ENCODE data around the gene NBR1. TPM values are rescaled to one million over a fixed set of nuclear protein-coding genes. Genes with fewer than 3 reads are reported as not detected.
"Not testable (repeated sequence)": the region's sequence is repeated elsewhere in the genome, so short reads cannot be mapped to it uniquely, and the experiment has no call there.

Gene NBR1
- total RNA-seq, 4 donors from 2014 or later, result 117 to 166 (median 134) TPM

DNA sequence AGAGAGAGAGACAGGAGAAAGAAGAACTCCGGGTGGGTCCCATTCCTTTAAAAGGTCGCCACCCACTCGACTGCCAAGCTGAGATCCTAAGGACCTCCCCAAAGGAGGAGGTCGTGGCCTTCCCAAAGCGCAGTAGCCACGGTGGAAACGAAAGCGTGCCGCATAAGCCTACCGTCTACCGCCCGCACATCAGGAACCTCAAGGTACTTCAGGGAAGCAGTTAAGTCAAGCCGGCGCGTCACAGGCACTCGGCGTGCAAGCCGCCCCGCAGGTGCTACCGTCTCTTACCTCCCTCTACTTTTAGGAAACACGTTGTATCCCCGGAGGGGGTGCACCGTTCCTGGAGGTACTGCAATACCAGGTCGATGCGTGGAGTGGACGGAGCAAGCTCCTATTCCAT lies 68.6 kb downstream of the NBR1 start:
- no CpG with 5 or more reads among the region's 26 CpGs for WGBS, 2 donors
- H3K4me1 ChIP-seq; H3K27me3 ChIP-seq; H3K36me3 ChIP-seq; H3K4me3 ChIP-seq (replicated peaks in 1 of 3); DNase-seq; H3K9me3 ChIP-seq; intact Hi-C loops (cut with DNase I); H3K27ac ChIP-seq: not testable (repeated sequence)

DNA sequence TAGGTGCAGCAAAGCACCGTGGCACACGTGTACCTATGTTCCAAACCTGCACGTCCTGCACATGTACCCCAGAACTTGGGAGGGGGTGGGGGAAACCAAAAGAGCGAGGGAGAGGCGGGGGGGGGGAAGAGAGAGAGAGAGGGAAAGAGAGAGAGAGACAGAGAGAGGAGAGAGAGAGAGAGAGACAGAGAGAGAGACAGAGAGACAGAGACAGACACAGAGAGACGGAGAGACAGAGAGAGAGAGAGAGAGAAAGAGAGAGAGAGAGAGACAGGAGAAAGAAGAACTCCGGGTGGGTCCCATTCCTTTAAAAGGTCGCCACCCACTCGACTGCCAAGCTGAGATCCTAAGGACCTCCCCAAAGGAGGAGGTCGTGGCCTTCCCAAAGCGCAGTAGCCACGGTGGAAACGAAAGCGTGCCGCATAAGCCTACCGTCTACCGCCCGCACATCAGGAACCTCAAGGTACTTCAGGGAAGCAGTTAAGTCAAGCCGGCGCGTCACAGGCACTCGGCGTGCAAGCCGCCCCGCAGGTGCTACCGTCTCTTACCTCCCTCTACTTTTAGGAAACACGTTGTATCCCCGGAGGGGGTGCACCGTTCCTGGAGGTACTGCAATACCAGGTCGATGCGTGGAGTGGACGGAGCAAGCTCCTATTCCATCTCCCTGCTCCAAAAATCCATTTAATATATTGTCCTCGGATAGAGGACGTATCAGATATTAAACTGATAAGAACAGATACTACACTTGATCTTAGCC lies 69.8 kb downstream of the NBR1 start:
- H3K9me3 ChIP-seq; H3K36me3 ChIP-seq; DNase-seq; H3K4me1 ChIP-seq; H3K27ac ChIP-seq; H3K4me3 ChIP-seq (replicated peaks in 1 of 3); H3K27me3 ChIP-seq; intact Hi-C loops (cut with DNase I): not testable (repeated sequence)
- WGBS, 2 donors, result no CpG with 5 or more reads among the region's 34 CpGs

DNA sequence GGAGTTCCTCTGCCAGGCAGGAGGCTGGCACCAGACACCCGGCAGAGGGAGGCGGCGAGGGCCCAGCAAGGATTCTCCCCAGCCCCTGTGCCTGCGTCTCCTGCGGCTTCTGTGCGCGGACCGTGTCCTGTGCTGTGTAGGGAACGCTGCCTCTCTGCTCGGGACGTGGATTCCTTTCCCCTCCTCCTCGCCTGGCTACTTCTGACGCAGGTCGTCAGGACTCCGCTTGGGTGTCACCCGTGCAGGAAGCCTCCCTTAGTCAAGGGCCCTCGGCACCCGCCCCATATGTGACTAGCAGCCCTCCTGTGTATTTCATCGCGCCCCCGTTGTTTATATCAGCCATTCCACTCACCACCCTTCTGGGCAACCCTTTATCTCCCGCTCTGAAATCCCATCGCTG lies 75.4 kb downstream of the NBR1 start:
- H3K36me3 ChIP-seq; H3K4me3 ChIP-seq (replicated peaks in 1 of 3); H3K4me1 ChIP-seq; H3K9me3 ChIP-seq; H3K27me3 ChIP-seq; DNase-seq; intact Hi-C loops (cut with DNase I): not testable (repeated sequence)
- peak overlapping the region in 1 of 3 donors; percentile 45 for H3K27ac ChIP-seq
- 13 to 20% methylated on average over 18 of the region's 23 CpGs for WGBS, 2 donors

Small RNAs within 50 kb of the gene (small RNA-seq; reads per million reads assigned to genes)
- not detected for gene AC060780.2
- not detected for gene AC060780.3
- not detected for gene AC135721.1
- gene RF00004, result not detected
- gene RNU2-1, result not detected

Other genes starting within 250 kb of the NBR1 start
- 10 to 100 TPM; 25.6 to 37.9 (median 32.5) TPM for gene AARSD1, start 206.8 kb upstream of the NBR1 start, total RNA-seq
- under 1 TPM in 3 of 4 donors, not detected in 1; 0.11 to 0.75 (median 0.54) TPM for gene PTGES3L, start 191.1 kb upstream of the NBR1 start, total RNA-seq
- gene RUNDC1, start 190.6 kb upstream of the NBR1 start, total RNA-seq, result 10 to 100 TPM; 25.8 to 31.9 (median 28.4) TPM
- gene RPL27, start 172.8 kb upstream of the NBR1 start, total RNA-seq, result 1,000 to 10,000 TPM in 2 of 4 donors, 100 to 1,000 TPM in 2; 425 to 1,406 (median 814) TPM
- 10 to 100 TPM; 23.9 to 43.9 (median 35.8) TPM for gene IFI35, start 164.4 kb upstream of the NBR1 start, total RNA-seq
- 100 to 1,000 TPM; 118 to 153 (median 131) TPM for gene VAT1, start 148.8 kb upstream of the NBR1 start, total RNA-seq
- 10 to 100 TPM in 2 of 4 donors, 1 to 10 TPM in 2; 5.2 to 14.8 (median 10.3) TPM for gene RND2, start 146.0 kb upstream of the NBR1 start, total RNA-seq
- gene BRCA1, start 45.9 kb upstream of the NBR1 start, total RNA-seq, result 10 to 100 TPM; 14.4 to 31.9 (median 25.4) TPM
- 10 to 100 TPM in 3 of 4 donors, 1 to 10 TPM in 1; 9.0 to 14.4 (median 12.5) TPM for gene TMEM106A, start 40.7 kb downstream of the NBR1 start, total RNA-seq
- gene CCDC200, start 57.4 kb downstream of the NBR1 start, total RNA-seq, result not detected
- gene RNU2-1, start 62.8 kb downstream of the NBR1 start, total RNA-seq, result not detected
- 10 to 100 TPM; 32.8 to 57.4 (median 48.9) TPM for gene ARL4D, start 227.8 kb downstream of the NBR1 start, total RNA-seq

Measured in thyroid gland (tissue), 4 donors.